GM12864 (cell line): Measurements from ENCODE around the gene FNDC5.

Experiments
- DNase-seq: peaks from one replicate; pipeline ENCODE4 v3.0.0-alpha.2; 2011; ENCODE audit warnings: low read depth
- H3K4me3 ChIP-seq: 2 replicates; pipeline ENCODE4 v1.5.1; 2011; ENCODE audit warnings: mild to moderate bottlenecking, low read depth, low read length, control low read depth
- TF ChIP-seq, protein P1 (sequence below): IDR thresholded peaks from 2 replicates; pipeline ENCODE4 v1.5.1; 2011; ENCODE audit warnings: low read depth, mild to moderate bottlenecking, moderate library complexity, low read length, control low read depth, inconsistent platforms; ENCODE audit errors: missing control alignments

FNDC5 gene

DNA sequence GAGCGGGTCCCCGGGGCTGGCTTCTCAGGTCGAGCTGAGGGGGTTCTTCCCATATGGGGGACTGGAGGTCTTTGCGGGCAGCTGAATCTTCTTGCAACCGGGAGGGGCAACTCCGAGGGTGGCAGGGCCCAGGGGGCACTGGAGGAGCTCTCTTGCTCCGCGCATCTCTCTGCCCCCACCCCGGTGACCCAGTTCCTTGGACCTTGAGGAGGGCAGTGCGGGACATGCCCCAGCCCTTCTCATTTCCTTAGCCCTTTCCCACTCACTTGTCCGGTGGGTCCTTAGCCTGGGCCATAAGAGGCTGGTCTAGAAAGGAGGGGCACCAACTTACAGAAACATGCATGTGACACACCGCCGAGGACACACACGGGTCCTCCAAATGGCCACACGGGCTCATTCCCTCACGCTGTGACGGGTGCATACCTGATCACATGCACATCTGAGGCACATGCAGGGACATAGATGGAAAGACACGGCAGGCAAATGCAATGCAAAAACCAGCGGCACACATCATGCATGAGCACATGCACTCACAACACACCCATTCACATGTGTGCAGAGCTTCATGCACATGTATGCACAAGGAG, 16.2 kb upstream of the FNDC5 start:
- DNase-seq: no peak
- TF ChIP-seq, protein P1, sequence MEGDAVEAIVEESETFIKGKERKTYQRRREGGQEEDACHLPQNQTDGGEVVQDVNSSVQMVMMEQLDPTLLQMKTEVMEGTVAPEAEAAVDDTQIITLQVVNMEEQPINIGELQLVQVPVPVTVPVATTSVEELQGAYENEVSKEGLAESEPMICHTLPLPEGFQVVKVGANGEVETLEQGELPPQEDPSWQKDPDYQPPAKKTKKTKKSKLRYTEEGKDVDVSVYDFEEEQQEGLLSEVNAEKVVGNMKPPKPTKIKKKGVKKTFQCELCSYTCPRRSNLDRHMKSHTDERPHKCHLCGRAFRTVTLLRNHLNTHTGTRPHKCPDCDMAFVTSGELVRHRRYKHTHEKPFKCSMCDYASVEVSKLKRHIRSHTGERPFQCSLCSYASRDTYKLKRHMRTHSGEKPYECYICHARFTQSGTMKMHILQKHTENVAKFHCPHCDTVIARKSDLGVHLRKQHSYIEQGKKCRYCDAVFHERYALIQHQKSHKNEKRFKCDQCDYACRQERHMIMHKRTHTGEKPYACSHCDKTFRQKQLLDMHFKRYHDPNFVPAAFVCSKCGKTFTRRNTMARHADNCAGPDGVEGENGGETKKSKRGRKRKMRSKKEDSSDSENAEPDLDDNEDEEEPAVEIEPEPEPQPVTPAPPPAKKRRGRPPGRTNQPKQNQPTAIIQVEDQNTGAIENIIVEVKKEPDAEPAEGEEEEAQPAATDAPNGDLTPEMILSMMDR: no peak
- no peak overlapping the region for H3K4me3 ChIP-seq

DNA sequence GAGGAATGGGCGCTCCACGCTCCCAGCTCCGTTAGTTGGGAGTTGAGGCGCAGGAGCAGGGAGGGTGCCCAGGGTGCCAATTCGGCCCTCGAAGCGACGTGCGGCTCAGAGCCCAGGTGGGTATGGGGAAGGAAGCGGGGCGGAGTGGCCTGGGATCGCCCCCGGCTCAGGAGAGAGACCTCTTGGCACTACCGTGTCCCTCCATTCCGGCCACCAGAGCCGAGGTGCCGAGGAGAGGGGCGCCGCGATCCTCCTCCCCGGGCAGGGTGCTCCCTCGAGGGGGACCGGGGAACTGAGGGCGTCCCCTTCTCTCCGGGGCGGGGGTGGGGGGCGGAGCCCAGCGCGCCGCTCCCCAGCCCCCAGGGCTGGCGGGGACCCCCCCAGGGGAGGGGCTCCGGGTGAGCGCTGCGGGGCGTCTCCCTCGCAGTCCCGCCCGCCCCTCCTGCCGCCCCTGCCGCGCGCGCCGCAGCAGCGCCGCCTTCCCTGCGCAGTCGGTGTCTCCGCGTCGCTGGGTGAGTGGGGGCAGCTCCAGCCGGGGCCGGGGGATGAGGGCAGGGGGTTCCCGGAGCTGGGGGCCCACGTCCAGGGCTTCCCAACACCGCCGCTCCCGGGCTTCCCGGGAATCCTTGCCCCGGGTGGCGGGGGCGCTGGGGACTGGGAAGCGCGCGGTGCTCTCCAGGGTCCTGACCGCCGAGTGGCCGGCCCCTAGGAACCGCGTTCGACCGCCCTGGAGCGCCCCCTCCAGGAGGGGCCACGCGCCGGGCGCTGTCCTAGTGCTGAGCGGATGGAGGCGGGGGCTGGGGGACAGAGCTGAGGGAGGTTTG, 15.5 kb upstream of the FNDC5 start, which contains the start of gene HPCA:
Gene HPCA (plus strand): TSS at position 488 of the 824 bp plus-strand sequence. CDS start 2,408 bp downstream, outside the sequence.
- TF ChIP-seq, protein P1: peak; percentile 39
- H3K4me3 ChIP-seq: no peak within 1 kb of the TSS
- no peak for DNase-seq

DNA sequence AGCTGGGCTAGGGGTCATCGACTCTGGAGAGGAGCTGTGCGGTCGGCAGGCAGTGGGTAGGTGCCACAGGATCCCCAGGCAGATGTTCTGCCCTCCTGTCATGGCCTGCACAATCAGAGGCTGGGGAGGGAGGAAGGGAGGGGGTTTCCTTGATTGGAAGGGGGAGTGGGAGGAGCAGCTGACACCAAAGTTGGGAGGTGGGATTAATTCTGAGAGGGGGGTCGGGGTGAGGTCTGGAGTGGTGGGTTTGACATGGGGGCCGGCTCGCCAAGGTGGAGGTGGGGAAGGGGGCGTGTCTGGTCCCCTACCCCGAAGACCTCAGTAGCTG, 14.9 kb upstream of the FNDC5 start:
- H3K4me3 ChIP-seq: no peak overlapping the region
- TF ChIP-seq, protein P1: no peak
- no peak for DNase-seq

GRCh38 chr1:32884726-32885125, 14.0 kb upstream of the FNDC5 start:
- TF ChIP-seq, protein P1: no peak
- no peak for DNase-seq
- no peak overlapping the region for H3K4me3 ChIP-seq

- no peak for DNase-seq
- TF ChIP-seq, protein P1: no peak
- H3K4me3 ChIP-seq: no peak overlapping the region
Measured at GRCh38 chr1:32884032-32884372, 13.3 kb upstream of the FNDC5 start.

- no peak overlapping the region for H3K4me3 ChIP-seq
- DNase-seq: no peak
- TF ChIP-seq, protein P1: no peak
Measured at GRCh38 chr1:32883338-32884031, 12.8 kb upstream of the FNDC5 start.
